Measurements from ENCODE around the gene SERPINA9.

SERPINA9 gene

DNA sequence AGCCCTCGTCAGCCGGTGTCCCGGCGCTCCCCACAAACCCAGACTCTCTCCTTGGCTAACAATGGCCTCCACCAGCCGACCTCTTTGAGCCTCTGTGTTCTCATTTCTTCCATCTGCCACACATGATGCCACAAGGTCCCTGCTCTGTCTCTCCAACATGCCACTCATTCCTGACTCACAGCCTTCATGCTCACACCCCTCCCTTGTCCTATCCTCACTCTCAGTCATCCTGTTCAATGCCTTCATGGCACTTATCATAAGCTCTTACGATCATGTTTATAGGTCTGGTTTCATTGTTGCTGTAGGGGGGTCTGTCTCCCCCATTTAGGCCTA, 13.8 kb downstream of the SERPINA9 start:
- DNase-seq (ENCODE audit: low read depth in 2 of 2): no peak

DNA sequence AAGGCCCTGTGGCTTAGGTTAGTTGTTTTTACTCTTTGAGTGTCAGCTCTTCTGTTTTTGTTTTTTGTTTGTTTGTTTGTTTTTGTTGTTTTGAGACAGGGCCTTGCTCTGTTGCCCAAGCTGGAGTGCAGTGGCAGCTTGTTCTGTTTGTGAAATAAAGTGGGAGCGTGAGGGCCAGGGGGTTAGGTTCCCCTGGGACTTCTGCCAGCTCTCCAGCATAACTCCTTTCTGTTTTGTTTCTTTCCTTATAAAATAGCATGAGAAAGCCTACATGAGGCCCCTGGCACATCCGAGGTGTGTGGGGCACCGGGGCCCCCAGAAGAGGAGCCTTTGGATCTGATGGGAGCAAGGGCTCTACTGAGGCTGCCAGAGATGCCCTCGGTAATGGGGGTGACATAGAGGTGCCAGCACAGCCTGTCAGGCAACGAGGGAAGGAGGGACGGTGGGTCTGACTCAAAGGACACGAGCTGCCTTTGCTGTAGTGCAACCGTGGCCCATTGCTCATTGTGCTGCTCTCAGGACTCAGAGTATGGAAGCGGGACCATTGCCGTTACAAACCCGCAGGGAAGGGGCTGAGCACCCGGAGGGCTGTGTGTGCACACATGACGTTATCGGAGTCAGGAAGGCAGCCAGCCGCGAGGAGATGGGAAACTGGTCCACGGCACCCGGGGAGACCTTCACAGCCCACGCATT, 14.3 kb downstream of the SERPINA9 start:
- DNase-seq (ENCODE audit: low read depth in 2 of 2): no peak

DNA sequence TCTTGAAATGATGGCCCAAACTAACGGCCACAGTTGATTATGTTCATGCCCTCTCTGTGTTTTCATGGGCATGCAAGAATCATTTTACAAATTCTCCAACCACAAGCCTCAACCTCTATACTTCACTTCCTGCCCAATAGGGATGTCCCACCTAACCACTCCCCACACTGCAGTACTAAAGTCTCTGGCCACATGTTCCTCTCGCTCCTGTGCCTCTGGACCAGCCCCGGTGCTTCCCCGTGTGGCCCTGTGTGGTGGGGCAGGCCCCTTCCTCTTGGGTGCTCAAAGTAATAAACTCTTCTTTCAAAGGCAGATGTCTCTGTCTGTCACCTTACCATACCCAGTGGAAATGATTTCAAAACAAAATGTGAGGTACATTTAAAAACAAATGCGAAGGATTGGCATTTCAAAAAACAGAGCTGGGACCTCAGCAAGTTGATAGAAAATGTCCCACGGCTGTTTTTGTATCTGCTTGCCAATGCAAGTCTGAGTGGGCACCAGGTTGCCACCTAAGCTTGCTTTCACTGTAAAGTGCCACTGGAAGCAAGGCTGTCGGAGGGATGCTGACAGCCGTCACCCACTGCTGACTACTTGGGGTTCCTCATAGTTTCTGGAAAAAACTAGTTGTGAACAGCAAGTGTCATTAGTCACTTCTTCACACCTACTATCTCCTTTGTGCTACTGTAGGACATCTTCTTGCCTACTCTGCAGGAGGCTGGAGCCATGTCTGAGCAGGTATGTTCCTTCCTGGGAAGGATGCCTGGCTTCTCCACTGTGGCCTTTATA, 15.2 kb downstream of the SERPINA9 start:
- no peak for DNase-seq (ENCODE audit: low read depth in 2 of 2)

DNA sequence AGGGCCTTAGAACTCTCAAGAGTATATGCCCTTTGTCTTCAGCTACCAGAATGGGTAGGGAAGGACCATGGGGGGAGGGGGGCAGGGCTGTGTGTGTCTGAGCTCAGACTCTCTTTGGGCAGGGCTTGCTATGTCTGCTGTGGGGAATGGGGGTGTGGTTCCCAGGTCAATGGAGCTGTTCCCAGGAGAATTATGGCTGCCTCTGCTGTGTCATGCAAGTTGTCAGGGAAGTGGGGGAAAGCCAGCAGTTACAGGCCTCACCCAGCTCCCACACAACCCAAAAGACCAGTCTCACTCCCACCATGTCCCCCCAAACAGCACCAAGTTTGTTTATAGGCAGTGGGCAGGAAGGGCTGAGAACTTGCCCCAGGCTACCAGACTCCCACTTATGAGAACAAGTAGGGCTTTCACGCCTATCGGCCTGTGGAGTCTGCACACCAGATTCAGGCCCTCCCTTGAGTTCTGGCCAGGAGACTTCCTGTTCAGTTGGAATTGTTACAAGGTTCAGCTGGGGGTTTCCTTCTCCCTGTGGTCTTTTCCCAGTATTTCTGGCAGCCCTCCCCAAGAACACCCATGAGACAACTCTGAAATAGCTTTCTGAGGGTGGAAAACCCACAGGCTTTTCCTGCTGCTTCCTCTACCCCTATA, 17.3 kb downstream of the SERPINA9 start:
- no peak for DNase-seq (ENCODE audit: low read depth in 2 of 2)

DNA sequence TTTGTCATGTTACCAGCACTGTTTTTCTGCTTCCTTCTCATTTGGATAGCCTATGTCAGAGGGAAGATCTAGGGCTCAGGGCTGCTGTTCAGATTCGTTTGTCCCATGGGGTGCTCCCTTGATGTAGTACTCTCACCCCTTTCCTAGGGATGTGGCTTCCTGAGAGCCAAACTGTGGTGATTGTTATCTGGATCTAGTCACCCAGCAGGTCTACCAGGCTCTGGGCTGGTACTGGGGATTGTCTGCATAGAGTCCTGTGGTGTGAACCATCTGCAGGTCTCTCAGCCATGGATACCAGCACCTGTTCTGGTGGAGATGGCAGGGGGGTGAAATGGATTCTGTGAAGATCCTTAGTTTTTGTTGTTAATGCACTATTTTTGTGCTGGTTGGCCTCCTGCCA, 17.9 kb downstream of the SERPINA9 start:
- DNase-seq (ENCODE audit: low read depth in 2 of 2): no peak

DNA sequence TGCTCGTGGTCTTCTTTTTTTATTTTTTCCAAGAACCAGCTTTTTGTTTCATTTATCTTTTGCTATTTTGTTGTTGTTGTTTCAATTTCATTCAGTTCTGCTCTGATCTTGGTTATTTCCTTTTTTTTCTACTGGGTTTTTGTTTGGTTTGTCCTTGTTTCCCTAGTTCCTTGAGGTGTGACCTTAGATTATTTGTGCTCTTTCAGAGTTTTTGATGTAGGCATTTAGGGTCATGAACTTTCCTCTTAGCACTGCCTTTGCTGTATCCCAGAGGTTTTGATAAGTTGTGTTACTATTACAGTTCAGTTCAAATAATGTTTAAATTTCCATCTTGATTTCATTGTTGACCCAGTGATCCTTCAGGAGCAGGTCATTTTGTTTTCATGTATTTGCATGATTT, 20.1 kb downstream of the SERPINA9 start:
- DNase-seq (ENCODE audit: low read depth in 2 of 2): no peak

DNA sequence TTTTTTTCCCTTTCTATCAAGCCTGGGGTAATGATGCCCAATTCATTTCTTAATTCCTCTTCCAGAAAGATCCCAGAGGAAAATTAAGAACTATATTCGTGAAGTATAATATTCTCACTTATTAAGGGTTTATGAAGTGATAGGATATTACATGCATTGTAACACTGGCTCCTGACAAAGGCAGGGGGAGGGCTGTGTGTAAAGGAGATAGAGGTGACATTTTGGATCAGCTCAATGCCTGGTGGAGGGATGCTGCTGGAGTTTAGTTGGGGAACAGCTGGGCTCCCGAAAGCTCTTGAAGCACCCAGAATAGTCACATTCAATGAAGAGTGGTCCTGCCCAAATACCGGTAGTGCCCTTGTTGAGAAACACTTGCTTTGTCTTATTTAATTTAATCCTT, 24.2 kb downstream of the SERPINA9 start:
- DNase-seq (ENCODE audit: low read depth in 2 of 2): no peak

DNA sequence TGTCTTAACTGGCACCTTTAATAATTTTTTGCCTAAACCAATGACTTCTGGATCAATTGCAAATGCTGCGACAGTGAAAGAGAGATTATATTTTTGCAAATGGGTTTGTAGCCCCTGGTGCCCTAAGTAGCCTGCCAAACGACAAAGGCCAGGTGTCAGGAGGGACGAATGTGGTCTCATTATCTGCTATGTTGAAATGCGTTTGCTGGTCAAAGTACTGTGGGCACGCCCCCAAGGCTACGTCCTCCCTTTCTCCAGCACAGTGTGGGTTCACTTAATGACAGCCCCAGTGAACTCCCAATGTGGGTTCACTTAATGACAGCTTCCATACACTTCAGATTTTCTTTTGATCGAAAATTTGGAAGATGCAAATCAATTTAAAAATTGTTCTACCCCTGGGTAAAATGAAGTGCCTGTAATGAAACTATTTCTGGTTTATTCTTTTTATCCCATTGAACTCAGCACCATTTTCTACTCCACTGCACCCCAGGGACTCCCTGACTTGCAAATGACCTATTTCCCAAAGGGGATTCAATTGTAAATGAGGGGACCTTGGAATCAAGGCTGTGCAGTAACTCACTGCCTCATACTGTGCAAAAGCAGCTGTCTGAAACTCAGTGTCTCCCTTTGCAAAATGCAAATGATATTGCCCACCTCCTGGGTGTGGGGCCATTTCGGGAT, 24.8 kb downstream of the SERPINA9 start:
- DNase-seq (ENCODE audit: low read depth in 2 of 2): no peak

DNA sequence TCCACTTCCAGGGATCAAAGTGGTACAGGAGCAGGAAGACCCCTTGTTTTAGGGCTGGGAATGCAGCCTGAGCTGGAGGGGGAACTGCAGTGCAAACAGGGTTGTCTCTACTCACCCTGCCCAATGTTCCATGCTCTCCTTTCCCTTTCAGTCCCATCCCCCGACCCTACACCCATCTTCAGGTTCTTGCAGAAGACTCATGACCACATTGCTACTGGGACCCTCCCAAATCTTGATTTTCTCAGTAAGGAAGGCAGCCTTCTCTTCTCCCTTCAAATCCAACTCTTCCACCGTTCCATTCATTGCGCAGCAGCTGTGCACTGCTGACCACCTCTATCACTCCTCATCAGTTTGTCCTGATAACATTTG, 25.3 kb downstream of the SERPINA9 start:
- no peak for DNase-seq (ENCODE audit: low read depth in 2 of 2)

DNA sequence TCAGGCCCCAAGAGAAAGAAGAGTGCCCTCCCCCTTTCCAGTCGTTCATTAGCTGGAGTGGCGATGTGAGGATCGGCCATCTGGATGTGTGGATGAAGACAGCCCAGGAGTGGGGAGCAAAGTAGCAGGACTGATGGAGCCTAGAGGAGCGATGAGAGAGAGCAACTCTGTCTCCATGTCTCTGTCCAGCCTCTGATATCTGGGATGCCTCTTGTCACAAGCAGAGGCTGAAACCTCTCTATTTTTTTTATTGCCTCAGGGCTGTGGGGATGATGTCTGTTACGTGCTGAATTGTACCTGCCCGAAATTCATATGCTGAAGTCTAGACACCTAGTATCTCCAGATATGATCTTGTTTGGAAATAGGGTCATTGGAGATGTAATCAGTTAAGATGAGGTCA, 26.1 kb downstream of the SERPINA9 start:
- DNase-seq (ENCODE audit: low read depth in 2 of 2): no peak

DNA sequence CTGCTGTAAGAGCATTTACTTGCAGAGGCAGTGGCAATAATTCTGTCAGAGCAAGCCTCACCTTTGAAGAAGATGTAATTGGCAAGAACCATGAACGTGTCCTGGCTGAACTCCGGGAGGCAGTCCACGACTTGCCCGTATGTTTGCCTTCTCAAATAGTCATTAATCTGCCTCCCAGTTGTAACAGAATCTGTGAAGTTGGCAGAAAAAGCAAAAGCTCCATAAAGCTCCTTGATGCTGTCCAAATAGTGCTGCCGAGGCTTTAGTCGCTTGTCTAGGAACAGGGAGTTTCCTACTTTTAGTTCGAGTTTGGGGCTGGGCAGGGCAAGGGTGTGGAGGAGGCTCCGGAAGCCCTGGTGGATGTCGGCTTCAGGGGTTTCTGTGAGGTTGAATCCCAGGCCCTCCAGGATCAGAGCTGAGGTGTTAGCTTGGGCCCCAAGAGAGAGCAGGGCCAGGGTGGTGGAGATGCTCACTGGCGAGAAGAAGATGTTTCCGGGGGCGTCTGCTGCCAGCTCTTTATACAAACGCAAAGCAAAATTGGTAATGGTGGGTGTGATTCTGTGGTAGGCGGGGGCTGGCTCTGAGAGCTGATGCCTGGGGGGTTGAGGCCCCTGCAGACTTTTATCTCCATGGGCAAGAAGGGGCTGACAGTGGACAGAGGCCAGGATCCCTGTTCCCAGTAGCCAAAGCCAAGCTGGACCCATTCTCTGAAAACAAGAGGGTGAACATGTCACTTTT, 27.8 kb downstream of the SERPINA9 start:
- no peak for DNase-seq (ENCODE audit: low read depth in 2 of 2)

DNA sequence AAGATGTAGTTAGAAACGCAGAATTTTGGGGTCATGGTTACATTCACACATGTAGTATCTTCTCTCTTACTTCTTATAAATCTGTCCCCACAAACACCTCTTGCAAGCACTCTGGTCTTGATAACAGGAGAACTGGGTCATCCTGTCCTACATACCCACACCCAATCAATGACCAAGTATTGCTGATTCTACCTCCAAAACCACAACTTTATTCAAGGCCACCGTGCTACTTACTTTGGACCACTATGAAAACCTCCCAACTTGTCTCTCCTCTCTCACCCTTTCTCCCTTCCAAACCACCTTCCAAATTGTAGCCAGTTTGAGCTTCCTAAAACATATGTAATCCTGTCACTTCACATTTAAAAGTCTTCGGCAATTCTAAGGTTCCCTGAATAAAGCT, 28.8 kb downstream of the SERPINA9 start:
- DNase-seq (ENCODE audit: low read depth in 2 of 2): no peak

DNA sequence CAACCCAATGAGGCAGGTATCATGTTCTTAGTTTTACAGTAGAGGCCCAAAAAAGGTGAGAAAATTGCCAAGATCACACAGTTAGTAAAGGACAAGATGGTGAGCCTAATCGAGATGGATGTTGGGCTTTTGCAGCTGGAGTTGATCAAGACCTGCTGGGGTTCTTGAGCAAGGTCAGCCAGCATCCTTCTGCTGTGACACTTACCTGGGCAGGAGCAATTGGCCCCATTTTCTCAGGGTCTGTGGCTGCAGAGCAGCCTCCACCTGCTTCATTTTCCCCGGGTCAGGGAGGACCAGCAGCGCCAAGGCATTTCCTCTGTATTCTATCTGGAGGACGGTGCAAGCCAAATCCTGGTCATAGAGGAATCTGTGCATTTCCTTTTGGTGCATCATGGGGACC, 29.9 kb downstream of the SERPINA9 start:
- no peak for DNase-seq (ENCODE audit: low read depth in 2 of 2)

DNA sequence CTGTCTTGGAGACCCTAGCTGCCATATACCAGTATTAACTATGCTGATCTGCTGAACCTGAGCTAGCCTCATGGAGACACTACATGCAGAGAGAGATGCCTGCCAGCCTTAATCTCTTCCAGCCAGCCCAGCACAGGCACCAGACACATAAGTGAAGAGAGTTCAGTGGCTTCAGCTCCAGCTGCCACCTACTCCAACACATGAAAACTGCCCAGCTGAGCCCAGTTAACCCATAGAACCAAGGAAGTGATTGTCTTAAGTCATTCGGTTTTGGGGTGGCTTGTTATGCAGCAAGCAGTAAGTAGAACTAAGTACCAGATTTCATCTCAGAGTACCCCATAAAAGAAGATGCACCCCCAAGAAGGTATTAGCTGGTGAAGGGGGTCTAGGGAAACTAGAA, 31.0 kb downstream of the SERPINA9 start:
- no peak for DNase-seq (ENCODE audit: low read depth in 2 of 2)

DNA sequence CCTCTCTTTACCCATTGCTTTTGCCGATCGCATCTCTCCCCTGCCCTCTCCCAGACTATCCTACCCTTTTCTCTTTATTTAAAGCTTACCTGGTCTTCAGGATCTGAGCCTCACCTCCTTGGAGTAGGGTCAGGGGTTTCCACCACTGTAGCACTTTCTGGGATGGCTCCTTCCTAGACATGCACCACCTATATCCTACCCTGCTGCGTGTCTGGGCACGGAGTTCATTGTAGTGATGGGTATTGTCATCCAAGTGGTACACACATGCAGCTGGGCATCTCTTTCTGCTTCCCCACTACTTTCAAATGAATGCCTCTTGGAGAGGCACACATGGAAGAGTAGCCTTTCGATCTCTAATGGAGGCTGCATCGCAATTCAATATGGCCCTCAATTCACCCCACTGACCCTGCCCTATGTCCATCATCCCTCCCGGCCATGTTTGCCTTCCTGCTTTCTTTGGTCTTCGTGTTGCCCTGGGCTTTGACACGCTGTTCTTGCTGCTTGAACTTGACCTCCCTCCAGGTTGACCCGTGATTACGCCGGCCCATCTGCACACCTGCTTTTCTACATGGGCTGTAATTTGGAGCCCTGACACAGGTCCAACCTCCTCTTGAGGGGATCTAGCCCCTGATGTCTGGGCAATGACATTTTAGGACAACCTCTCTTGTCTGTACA, 34.3 kb downstream of the SERPINA9 start:
- DNase-seq (ENCODE audit: low read depth in 2 of 2): no peak

DNA sequence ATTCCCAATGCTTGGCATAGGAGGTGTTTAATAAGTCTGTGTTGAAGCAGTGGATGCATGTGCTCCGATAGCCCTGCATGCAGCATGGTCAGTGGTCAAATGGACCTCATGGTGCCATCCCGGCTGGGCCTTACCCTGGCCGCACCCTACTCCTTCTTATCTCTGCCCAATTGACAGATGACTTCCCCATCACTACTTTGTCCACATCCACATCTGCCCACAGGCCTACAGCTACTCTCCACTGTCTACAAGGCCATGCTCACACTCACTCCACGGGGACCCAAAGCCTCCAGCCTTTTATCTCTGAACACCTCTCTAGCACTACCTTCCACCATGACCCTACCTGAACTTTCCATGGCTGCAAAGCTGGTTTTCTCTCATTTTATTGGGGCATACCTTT, 34.9 kb downstream of the SERPINA9 start:
- DNase-seq (ENCODE audit: low read depth in 2 of 2): no peak

DNA sequence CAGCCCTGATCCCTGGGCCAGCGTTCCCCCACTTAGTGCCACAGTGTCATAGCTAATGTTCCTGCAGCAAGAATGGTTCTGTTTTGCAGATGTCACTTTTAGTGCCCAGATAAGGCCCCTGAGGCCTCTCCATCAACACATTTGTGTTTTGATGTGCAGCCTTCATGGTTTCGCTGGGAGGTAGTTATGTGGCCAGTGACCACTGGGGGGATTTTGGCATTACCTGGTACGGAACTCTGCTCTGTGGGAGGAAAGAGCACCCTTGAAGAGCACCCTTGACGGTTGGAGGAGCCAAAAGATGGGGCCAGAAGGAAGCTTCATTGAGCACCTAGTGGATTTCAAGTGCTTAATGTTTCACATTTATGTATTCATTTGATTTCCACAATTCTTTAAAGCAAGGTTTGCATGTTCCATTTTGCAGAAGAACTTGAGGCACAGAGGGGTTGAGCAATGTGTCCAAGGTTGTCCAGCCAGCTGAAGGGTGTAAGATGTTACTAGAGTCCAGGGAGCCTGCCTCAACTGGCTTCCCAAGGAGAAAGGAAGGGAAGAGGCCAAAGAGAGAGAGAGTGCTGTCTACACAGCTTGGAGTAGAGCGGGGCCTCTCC, 36.4 kb downstream of the SERPINA9 start:
- no peak for DNase-seq (ENCODE audit: low read depth in 2 of 2)

DNA sequence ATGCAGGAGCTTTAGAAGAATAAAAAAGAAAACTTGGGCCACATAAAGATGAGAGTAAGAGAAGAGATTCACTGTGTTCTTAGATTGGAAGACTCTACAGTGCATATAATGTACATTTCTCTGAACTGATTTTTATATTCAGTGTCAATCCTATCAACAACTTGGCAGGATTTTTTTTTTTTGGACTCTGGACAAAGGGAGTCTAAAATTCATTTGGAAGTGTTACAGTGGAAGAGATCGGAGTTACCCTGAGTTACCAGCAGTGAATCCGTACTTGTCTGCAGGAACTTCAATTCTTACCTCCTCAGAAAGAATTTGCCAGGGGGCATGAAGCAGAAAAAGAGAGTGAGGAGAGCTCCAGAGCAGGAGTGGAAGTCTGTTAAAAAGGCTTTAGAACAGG, 47.4 kb downstream of the SERPINA9 start:
- DNase-seq (ENCODE audit: low read depth in 2 of 2): no peak

DNA sequence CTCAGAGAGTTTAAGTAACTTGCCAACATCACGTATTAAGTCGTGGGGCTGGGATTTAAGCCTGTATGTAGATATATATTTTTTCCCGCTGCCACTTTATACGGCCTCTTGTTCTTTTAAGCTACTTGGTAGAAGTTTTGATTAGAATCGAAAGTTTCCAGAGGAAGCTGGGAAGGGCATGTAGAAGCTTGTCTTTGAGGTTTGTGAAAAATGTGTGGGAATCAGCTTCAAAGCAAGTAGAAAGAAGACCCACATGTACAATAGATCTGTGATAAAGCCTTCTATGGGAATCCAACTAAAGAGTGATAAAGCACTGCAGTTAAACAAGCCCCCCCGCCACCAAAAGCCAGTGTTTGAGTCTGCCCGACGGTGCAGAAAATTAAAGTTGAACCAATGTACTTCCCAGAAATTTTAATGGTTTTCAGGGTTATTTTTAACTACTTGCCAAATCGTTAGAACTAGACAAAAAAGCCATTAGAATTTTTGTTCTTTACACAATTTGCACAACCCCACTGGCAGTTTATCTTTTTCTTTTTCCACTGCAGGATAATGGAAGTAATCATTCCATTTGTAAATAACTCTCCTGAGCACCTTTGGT, 48.9 kb downstream of the SERPINA9 start:
- no peak for DNase-seq (ENCODE audit: low read depth in 2 of 2)

DNA sequence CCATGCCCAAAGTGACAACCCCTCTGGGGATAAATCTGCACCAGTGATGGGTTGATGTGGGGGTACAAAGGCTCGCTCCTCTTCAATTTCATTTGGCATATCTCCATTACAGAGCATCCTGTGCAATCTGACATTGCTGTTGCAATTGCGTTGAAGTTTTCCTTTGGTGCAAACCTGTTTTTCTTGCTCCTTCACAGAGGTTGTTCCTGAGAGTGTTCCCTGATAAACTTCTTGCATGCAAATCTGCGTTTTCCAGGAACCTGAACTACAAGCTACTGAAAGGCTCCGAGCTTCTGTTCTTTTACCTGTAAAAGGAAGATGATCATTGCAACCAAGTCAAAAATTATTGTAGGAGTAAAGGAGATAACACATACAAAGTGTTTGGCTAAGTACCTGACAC, 49.5 kb downstream of the SERPINA9 start:
- no peak for DNase-seq (ENCODE audit: low read depth in 2 of 2)

DNA sequence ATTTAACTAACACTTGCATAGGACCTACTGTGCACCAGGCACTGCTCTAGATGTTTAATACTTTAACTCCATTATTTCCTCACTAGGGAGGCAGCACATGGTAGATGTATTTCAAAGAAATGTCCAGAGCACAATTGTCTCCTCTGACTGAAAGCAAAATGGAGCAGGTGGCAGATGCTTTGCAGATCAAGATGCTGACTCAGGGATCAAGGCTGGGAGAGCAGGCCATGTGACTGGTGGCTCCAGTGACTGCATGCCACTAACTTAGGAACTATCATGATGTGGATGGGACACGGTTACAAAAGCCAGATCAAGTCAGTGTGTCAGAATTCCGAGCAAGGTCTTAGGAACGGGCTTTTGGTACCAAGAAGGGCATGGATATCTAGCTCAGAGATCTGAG, 51.6 kb downstream of the SERPINA9 start:
- DNase-seq (ENCODE audit: low read depth in 2 of 2): no peak

Data from stimulated activated CD4-positive, alpha-beta T cell treated with anti-CD3 and anti-CD28 coated beads, Interleukin-12 subunit alpha, Interleukin-12 subunit beta, amount 100 ng/mL, for 24 hours (primary cell).